ENCODE measurements around the gene KRTAP10-1. TPM values are rescaled to one million over a fixed set of nuclear protein-coding genes. Genes with fewer than 3 reads are reported as not detected.

KRTAP10-1 gene
- polyA plus RNA-seq, 12 donors = not detected

- DNase-seq = no peak
Measured at GRCh38 chr21:44516342-44516741, 23.7 kb downstream of the KRTAP10-1 start.

GRCh38 chr21:44515359-44516165 is 24.4 kb downstream of the KRTAP10-1 start:
- DNase-seq = no peak

GRCh38 chr21:44514746-44515358 is 25.1 kb downstream of the KRTAP10-1 start:
- no peak for DNase-seq

- DNase-seq = no peak
Measured at GRCh38 chr21:44514218-44514520, 25.8 kb downstream of the KRTAP10-1 start.

GRCh38 chr21:44513389-44514217 is 26.4 kb downstream of the KRTAP10-1 start:
- DNase-seq = no peak

GRCh38 chr21:44512496-44513388 is 27.3 kb downstream of the KRTAP10-1 start:
- DNase-seq = no peak

- no peak for DNase-seq
Measured at GRCh38 chr21:44511938-44512275, 28.1 kb downstream of the KRTAP10-1 start.

- DNase-seq = no peak
Measured at GRCh38 chr21:44511219-44511937, 28.6 kb downstream of the KRTAP10-1 start.

- no peak for DNase-seq
Measured at GRCh38 chr21:44510508-44511218, 29.3 kb downstream of the KRTAP10-1 start.

- no peak for DNase-seq
Measured at GRCh38 chr21:44510109-44510507, 29.9 kb downstream of the KRTAP10-1 start.

GRCh38 chr21:44509539-44509938 is 30.5 kb downstream of the KRTAP10-1 start:
- DNase-seq = no peak

- DNase-seq = no peak
Measured at GRCh38 chr21:44508711-44509445, 31.1 kb downstream of the KRTAP10-1 start.

GRCh38 chr21:44508426-44508710 is 31.6 kb downstream of the KRTAP10-1 start:
- DNase-seq = no peak

GRCh38 chr21:44507673-44508425 is 32.1 kb downstream of the KRTAP10-1 start:
- no peak for DNase-seq

- no peak for DNase-seq
Measured at GRCh38 chr21:44506279-44507255, 33.4 kb downstream of the KRTAP10-1 start.

- DNase-seq = no peak
Measured at GRCh38 chr21:44505673-44506278, 34.2 kb downstream of the KRTAP10-1 start.

GRCh38 chr21:44503901-44504399 is 36.0 kb downstream of the KRTAP10-1 start:
- DNase-seq = no peak
